ENCODE results near the gene TMEM132D. TPM values are rescaled to one million over a fixed set of nuclear protein-coding genes. Genes with fewer than 3 reads are reported as not detected.

TMEM132D gene
- total RNA-seq, 1 donor from 2014 or later, result 0.18 TPM

GRCh38 chr12:129771238-129771637 is 132.6 kb downstream of the TMEM132D start:
- ATAC-seq, result no peak
- no peak for DNase-seq (ENCODE audit: low spot score)
- intact Hi-C loops (cut with DNase I), result no loop called here

GRCh38 chr12:129765719-129766118 is 138.1 kb downstream of the TMEM132D start:
- ATAC-seq (no peak), DNase-seq (ENCODE audit: low spot score) (no peak)
- intact Hi-C loops (cut with DNase I), result no loop called here

GRCh38 chr12:129762436-129762835 is 141.4 kb downstream of the TMEM132D start:
- ATAC-seq, result no peak
- DNase-seq (ENCODE audit: low spot score), result no peak
- intact Hi-C loops (cut with DNase I), result no loop called here

- DNase-seq (ENCODE audit: low spot score) (no peak), ATAC-seq (no peak)
- intact Hi-C loops (cut with DNase I), result no loop called here
These were observed 150.2 kb downstream of the TMEM132D start for GRCh38 chr12:129753586-129753985.

- DNase-seq (ENCODE audit: low spot score) (no peak), ATAC-seq (no peak)
- intact Hi-C loops (cut with DNase I), result no loop called here
These were observed 153.4 kb downstream of the TMEM132D start for GRCh38 chr12:129750421-129750820.

GRCh38 chr12:129746318-129746717 is 157.5 kb downstream of the TMEM132D start:
- intact Hi-C loops (cut with DNase I), result no loop called here
- DNase-seq (ENCODE audit: low spot score), result no peak
- no peak for ATAC-seq

- intact Hi-C loops (cut with DNase I), result no loop called here
- no peak for ATAC-seq
These were observed 174.7 kb downstream of the TMEM132D start for GRCh38 chr12:129729170-129729569.

GRCh38 chr12:129727100-129727499 is 176.7 kb downstream of the TMEM132D start:
- intact Hi-C loops (cut with DNase I), result no loop called here
- ATAC-seq (no peak), DNase-seq (ENCODE audit: low spot score) (no peak)

More at GRCh38 chr12:129729170-129729569, 174.7 kb downstream of the TMEM132D start:
- no peak for DNase-seq (ENCODE audit: low spot score)

GRCh38 chr12:129723260-129723659 is 180.6 kb downstream of the TMEM132D start:
- intact Hi-C loops (cut with DNase I), result no loop called here
- ATAC-seq (no peak), DNase-seq (ENCODE audit: low spot score) (no peak)

GRCh38 chr12:129720618-129721017 is 183.2 kb downstream of the TMEM132D start:
- ATAC-seq, result no peak
- no peak for DNase-seq (ENCODE audit: low spot score)
- intact Hi-C loops (cut with DNase I), result no loop called here

GRCh38 chr12:129719416-129719815 is 184.4 kb downstream of the TMEM132D start:
- DNase-seq (ENCODE audit: low spot score) (no peak), ATAC-seq (no peak)
- intact Hi-C loops (cut with DNase I), result no loop called here

GRCh38 chr12:129717438-129717837 is 186.4 kb downstream of the TMEM132D start:
- intact Hi-C loops (cut with DNase I), result no loop called here
- no peak for DNase-seq (ENCODE audit: low spot score)

GRCh38 chr12:129716825-129717224 is 187.0 kb downstream of the TMEM132D start:
- intact Hi-C loops (cut with DNase I), result no loop called here
- no peak for ATAC-seq
- DNase-seq (ENCODE audit: low spot score), result no peak

More at GRCh38 chr12:129717438-129717837, 186.4 kb downstream of the TMEM132D start:
- ATAC-seq, result no peak

GRCh38 chr12:129706716-129707115 is 197.1 kb downstream of the TMEM132D start:
- no peak for DNase-seq (ENCODE audit: low spot score)
- ATAC-seq, result no peak
- intact Hi-C loops (cut with DNase I), result no loop called here

GRCh38 chr12:129704232-129704830 is 199.5 kb downstream of the TMEM132D start:
- DNase-seq (ENCODE audit: low spot score), result no peak
- intact Hi-C loops (cut with DNase I), result no loop called here

GRCh38 chr12:129701631-129702101 is 202.2 kb downstream of the TMEM132D start:
- no peak for DNase-seq (ENCODE audit: low spot score)
- intact Hi-C loops (cut with DNase I), result no loop called here
- no peak for ATAC-seq

More at GRCh38 chr12:129704232-129704830, 199.5 kb downstream of the TMEM132D start:
- no peak for ATAC-seq

GRCh38 chr12:129700036-129700435 is 203.8 kb downstream of the TMEM132D start:
- DNase-seq (ENCODE audit: low spot score), result no peak
- intact Hi-C loops (cut with DNase I), result no loop called here
- no peak for ATAC-seq

- intact Hi-C loops (cut with DNase I), result no loop called here
- no peak for ATAC-seq
- no peak for DNase-seq (ENCODE audit: low spot score)
These were observed 206.9 kb downstream of the TMEM132D start for GRCh38 chr12:129696926-129697325.

- ATAC-seq, result no peak
- DNase-seq (ENCODE audit: low spot score), result no peak
- intact Hi-C loops (cut with DNase I), result no loop called here
These were observed 207.4 kb downstream of the TMEM132D start for GRCh38 chr12:129696405-129696804.

- ATAC-seq (no peak), DNase-seq (ENCODE audit: low spot score) (no peak)
- intact Hi-C loops (cut with DNase I), result no loop called here
These were observed 210.1 kb downstream of the TMEM132D start for GRCh38 chr12:129693731-129694130.

GRCh38 chr12:129687731-129688130 is 216.1 kb downstream of the TMEM132D start:
- DNase-seq (ENCODE audit: low spot score) (no peak), ATAC-seq (no peak)
- intact Hi-C loops (cut with DNase I), result no loop called here

Measured in sciatic nerve (tissue), 2 donors.